ENCODE measurements around the gene AQP12B.

The AQP12B gene

GRCh38 chr2:240722796-240723735 lies 40.4 kb upstream of the AQP12B start:
- DNase-seq (ENCODE audit: low read depth, low spot score) = no peak
- peak; percentile 5 for TF ChIP-seq CTCF (IDR thresholded peaks at IDR 0.05; ENCODE audit: low read depth, low read length)
- in situ Hi-C loops (cut with HindIII; ENCODE audit: low sequenced_read_pairs) = no loop called here
- H3K4me3 ChIP-seq (ENCODE audit: low read depth, low read length) = no peak overlapping the region

- no peak for TF ChIP-seq CTCF (IDR thresholded peaks at IDR 0.05; ENCODE audit: low read depth, low read length)
- H3K4me3 ChIP-seq (ENCODE audit: low read depth, low read length) = no peak overlapping the region
- no peak for DNase-seq (ENCODE audit: low read depth, low spot score)
- in situ Hi-C loops (cut with HindIII; ENCODE audit: low sequenced_read_pairs) = no loop called here
Observed at GRCh38 chr2:240722376-240722775, 39.7 kb upstream of the AQP12B start.

- in situ Hi-C loops (cut with HindIII; ENCODE audit: low sequenced_read_pairs) = no loop called here
Observed at GRCh38 chr2:240721596-240722180, 39.0 kb upstream of the AQP12B start.

GRCh38 chr2:240720686-240721595 lies 38.3 kb upstream of the AQP12B start:
- H3K4me3 ChIP-seq (ENCODE audit: low read depth, low read length) = no peak overlapping the region
- in situ Hi-C loops (cut with HindIII; ENCODE audit: low sequenced_read_pairs) = no loop called here
- TF ChIP-seq CTCF (IDR thresholded peaks at IDR 0.05; ENCODE audit: low read depth, low read length) = no peak
- DNase-seq (ENCODE audit: low read depth, low spot score) = no peak

More at GRCh38 chr2:240721596-240722180, 39.0 kb upstream of the AQP12B start:
- no peak for TF ChIP-seq CTCF (IDR thresholded peaks at IDR 0.05; ENCODE audit: low read depth, low read length)
- no peak for DNase-seq (ENCODE audit: low read depth, low spot score)
- no peak overlapping the region for H3K4me3 ChIP-seq (ENCODE audit: low read depth, low read length)

GRCh38 chr2:240719676-240720545 lies 37.2 kb upstream of the AQP12B start:
- no peak for DNase-seq (ENCODE audit: low read depth, low spot score)
- TF ChIP-seq CTCF (IDR thresholded peaks at IDR 0.05; ENCODE audit: low read depth, low read length) = no peak
- in situ Hi-C loops (cut with HindIII; ENCODE audit: low sequenced_read_pairs) = no loop called here
- H3K4me3 ChIP-seq (ENCODE audit: low read depth, low read length) = no peak overlapping the region

Measured in astrocyte of the spinal cord (primary cell).